ENCODE measurements around the gene LPP.

LPP gene

GRCh38 chr3:188908002-188908850 is 754.3 kb downstream of the LPP start:
- H3F3A ChIP-seq (ENCODE audit: insufficient read depth): no peaks in the 10 kb centered on the region
- no peak overlapping the region for H2AFZ ChIP-seq (ENCODE audit: low read depth, low read length, severe bottlenecking)
- H3K9ac ChIP-seq (ENCODE audit: low read length): no peak overlapping the region
- no peaks in the 10 kb centered on the region for H3K79me2 ChIP-seq (ENCODE audit: insufficient read depth, low read length)
- no peaks in the 10 kb centered on the region for H3K9me2 ChIP-seq (replicated peaks; ENCODE audit: insufficient read depth, low read length)
- no peaks in the 10 kb centered on the region for H3K36me3 ChIP-seq (ENCODE audit: low read length)
- H3K27ac ChIP-seq (ENCODE audit: low read depth, low read length): no peak overlapping the region
- H3K4me2 ChIP-seq (ENCODE audit: low read depth, low read length, poor library complexity, severe bottlenecking): no peak overlapping the region
- H3K27me3 ChIP-seq (ENCODE audit: low read length): no peaks in the 10 kb centered on the region
- no peaks in the 10 kb centered on the region for H3K9me3 ChIP-seq (ENCODE audit: insufficient read depth, low read length)
- TF ChIP-seq CTCF (IDR thresholded peaks at IDR 0.05; ENCODE audit: insufficient read depth, low read length, poor library complexity, severe bottlenecking): no peak
- no peak for TF ChIP-seq EZH2phosphoT487 (conservative IDR thresholded peaks at IDR 0.05; ENCODE audit: low read length)
- H3K4me3 ChIP-seq (ENCODE audit: insufficient read depth, low read length, poor library complexity, severe bottlenecking): no peak overlapping the region
- no peaks in the 10 kb centered on the region for H4K20me1 ChIP-seq (ENCODE audit: low read depth, low read length)

GRCh38 chr3:188911026-188911850 is 757.3 kb downstream of the LPP start:
- H3K27ac ChIP-seq (ENCODE audit: low read depth, low read length): no peak overlapping the region
- TF ChIP-seq EZH2phosphoT487 (conservative IDR thresholded peaks at IDR 0.05; ENCODE audit: low read length) (no peak), CTCF (IDR thresholded peaks at IDR 0.05; ENCODE audit: insufficient read depth, low read length, poor library complexity, severe bottlenecking) (no peak)

GRCh38 chr3:188913084-188913483 is 759.1 kb downstream of the LPP start:
- H3K27ac ChIP-seq (ENCODE audit: low read depth, low read length): no peak overlapping the region
- no peaks in the 10 kb centered on the region for H3K79me2 ChIP-seq (ENCODE audit: insufficient read depth, low read length)
- TF ChIP-seq EZH2phosphoT487 (conservative IDR thresholded peaks at IDR 0.05; ENCODE audit: low read length): no peak
- no peak for TF ChIP-seq CTCF (IDR thresholded peaks at IDR 0.05; ENCODE audit: insufficient read depth, low read length, poor library complexity, severe bottlenecking)
- H3K9me3 ChIP-seq (ENCODE audit: insufficient read depth, low read length): no peaks in the 10 kb centered on the region
- H3K4me2 ChIP-seq (ENCODE audit: low read depth, low read length, poor library complexity, severe bottlenecking): no peak overlapping the region
- no peak overlapping the region for H3K9ac ChIP-seq (ENCODE audit: low read length)
- no peaks in the 10 kb centered on the region for H3K36me3 ChIP-seq (ENCODE audit: low read length)
- no peaks in the 10 kb centered on the region for H3F3A ChIP-seq (ENCODE audit: insufficient read depth)
- no peak overlapping the region for H3K4me3 ChIP-seq (ENCODE audit: insufficient read depth, low read length, poor library complexity, severe bottlenecking)
- no peak overlapping the region for H2AFZ ChIP-seq (ENCODE audit: low read depth, low read length, severe bottlenecking)
- H4K20me1 ChIP-seq (ENCODE audit: low read depth, low read length): no peaks in the 10 kb centered on the region
- no peaks in the 10 kb centered on the region for H3K9me2 ChIP-seq (replicated peaks; ENCODE audit: insufficient read depth, low read length)
- no peaks in the 10 kb centered on the region for H3K27me3 ChIP-seq (ENCODE audit: low read length)

More at GRCh38 chr3:188911026-188911850, 757.3 kb downstream of the LPP start:
- no peak overlapping the region for H3K9ac ChIP-seq (ENCODE audit: low read length)
- no peak overlapping the region for H3K4me3 ChIP-seq (ENCODE audit: insufficient read depth, low read length, poor library complexity, severe bottlenecking)
- no peaks in the 10 kb centered on the region for H4K20me1 ChIP-seq (ENCODE audit: low read depth, low read length)
- H2AFZ ChIP-seq (ENCODE audit: low read depth, low read length, severe bottlenecking): no peak overlapping the region
- H3K36me3 ChIP-seq (ENCODE audit: low read length): no peaks in the 10 kb centered on the region
- H3K27me3 ChIP-seq (ENCODE audit: low read length): no peaks in the 10 kb centered on the region
- H3K9me2 ChIP-seq (replicated peaks; ENCODE audit: insufficient read depth, low read length): no peaks in the 10 kb centered on the region
- no peaks in the 10 kb centered on the region for H3K9me3 ChIP-seq (ENCODE audit: insufficient read depth, low read length)
- no peak overlapping the region for H3K4me2 ChIP-seq (ENCODE audit: low read depth, low read length, poor library complexity, severe bottlenecking)
- H3K79me2 ChIP-seq (ENCODE audit: insufficient read depth, low read length): no peaks in the 10 kb centered on the region
- H3F3A ChIP-seq (ENCODE audit: insufficient read depth): no peaks in the 10 kb centered on the region

All from SU-DHL-6 (cell line).